HFFc6 (cell line): ENCODE measurements around the gene LPGAT1. TPM values are rescaled to one million over a fixed set of nuclear protein-coding genes. Genes with fewer than 3 reads are reported as not detected.

Source experiments
- DNase-seq: peaks from one replicate; pipeline ENCODE4 v3.0.0-alpha.2; 2018
- H3K27ac Mint-ChIP-seq: 2 replicates; pipeline ENCODE4 v1.8.0; 2020; ENCODE audit warnings: mild to moderate bottlenecking, mixed read lengths
- H3K27me3 Mint-ChIP-seq: 2 replicates; pipeline ENCODE4 v1.8.0; 2021; ENCODE audit warnings: mild to moderate bottlenecking, moderate library complexity, mixed read lengths; ENCODE audit not compliant: insufficient read depth
- H3K36me3 Mint-ChIP-seq: 2 replicates; pipeline ENCODE4 v1.8.0; 2021; ENCODE audit warnings: low read depth, mixed read lengths
- H3K4me1 Mint-ChIP-seq: 2 replicates; pipeline ENCODE4 v1.8.0; 2020; ENCODE audit warnings: low read depth, mixed read lengths
- H3K4me3 Mint-ChIP-seq: 2 replicates; pipeline ENCODE4 v1.8.0; 2020; ENCODE audit warnings: mild to moderate bottlenecking, moderate library complexity, mixed read lengths
- H3K9me3 Mint-ChIP-seq: 2 replicates; pipeline ENCODE4 v1.8.0; 2020; ENCODE audit warnings: mild to moderate bottlenecking, mixed read lengths
- total RNA-seq, 6 experiments: library from RNA; stranded (reverse); fragmentation: NEBNext Ultra II Directional; extraction: Animal tissue kit (Norgen Biotek cat#: 25700); gene quantifications; 2 replicates in 1 of 6; 3 replicates in 5 of 6; pipeline ENCODE4 v1.2.3, GENCODE V29; 2021
- TF ChIP-seq, protein P1 (sequence below): fragments of 200-600 bp; sonication (generic); IDR thresholded peaks from 2 replicates; pipeline ENCODE4 v1.5.0; 2021; ENCODE audit warnings: antibody characterized with exemption, mild to moderate bottlenecking

LPGAT1 gene
- total RNA-seq, 6 experiments from 2014 or later: 36.4 to 50.4 (median 44.9) TPM

DNA sequence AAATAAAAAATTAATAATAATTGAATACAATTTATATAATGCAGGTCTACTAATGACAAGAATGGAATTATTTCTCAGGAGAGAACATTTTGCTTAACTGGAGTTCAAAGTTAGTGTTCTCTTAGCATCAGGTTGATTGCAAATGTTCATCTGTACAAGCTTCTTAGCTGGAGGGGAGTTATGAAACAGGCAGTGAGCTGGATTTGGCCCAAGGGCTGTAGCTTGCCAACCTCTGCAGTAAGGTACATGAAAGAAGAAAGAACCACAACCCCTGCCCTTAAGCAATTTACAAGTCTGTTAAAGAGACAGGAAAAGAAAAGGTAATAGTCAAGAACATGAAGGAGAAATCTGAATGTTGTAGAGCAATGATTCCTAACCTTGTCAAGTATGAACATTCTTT is 17.0 kb downstream of the LPGAT1 start:
- peaks cover 7% of the 10 kb centered on the region for H3K4me1 Mint-ChIP-seq
- H3K9me3 Mint-ChIP-seq: no peaks in the 10 kb centered on the region
- 0 out of 2 replicates have a peak, but pooled peaks cover 2% of the 10 kb centered on the region for H3K27me3 Mint-ChIP-seq
- DNase-seq: no peak
- H3K4me3 Mint-ChIP-seq: no peak overlapping the region
- H3K36me3 Mint-ChIP-seq: peaks cover 30% of the 10 kb centered on the region
- H3K27ac Mint-ChIP-seq: no peak overlapping the region
- TF ChIP-seq, protein P1, sequence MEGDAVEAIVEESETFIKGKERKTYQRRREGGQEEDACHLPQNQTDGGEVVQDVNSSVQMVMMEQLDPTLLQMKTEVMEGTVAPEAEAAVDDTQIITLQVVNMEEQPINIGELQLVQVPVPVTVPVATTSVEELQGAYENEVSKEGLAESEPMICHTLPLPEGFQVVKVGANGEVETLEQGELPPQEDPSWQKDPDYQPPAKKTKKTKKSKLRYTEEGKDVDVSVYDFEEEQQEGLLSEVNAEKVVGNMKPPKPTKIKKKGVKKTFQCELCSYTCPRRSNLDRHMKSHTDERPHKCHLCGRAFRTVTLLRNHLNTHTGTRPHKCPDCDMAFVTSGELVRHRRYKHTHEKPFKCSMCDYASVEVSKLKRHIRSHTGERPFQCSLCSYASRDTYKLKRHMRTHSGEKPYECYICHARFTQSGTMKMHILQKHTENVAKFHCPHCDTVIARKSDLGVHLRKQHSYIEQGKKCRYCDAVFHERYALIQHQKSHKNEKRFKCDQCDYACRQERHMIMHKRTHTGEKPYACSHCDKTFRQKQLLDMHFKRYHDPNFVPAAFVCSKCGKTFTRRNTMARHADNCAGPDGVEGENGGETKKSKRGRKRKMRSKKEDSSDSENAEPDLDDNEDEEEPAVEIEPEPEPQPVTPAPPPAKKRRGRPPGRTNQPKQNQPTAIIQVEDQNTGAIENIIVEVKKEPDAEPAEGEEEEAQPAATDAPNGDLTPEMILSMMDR: no peak

DNA sequence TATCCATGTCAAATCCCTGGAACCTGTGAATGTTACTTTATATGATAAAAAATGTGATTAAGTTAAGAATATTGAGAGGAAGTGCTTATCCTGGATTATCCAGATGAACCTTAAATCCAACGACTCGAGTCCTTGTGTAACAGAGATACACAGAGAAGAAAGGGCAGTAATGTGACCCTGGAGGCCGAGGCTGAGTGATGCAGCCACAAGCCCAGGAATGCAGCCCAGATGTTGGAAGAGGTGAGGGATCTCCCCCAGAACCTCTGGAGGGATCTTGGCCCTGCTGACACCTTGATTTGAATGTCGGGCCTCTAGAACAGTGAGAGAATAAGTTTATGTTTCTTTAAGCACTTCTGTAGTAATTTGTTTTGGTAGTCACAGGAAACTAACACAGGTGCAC is 18.0 kb downstream of the LPGAT1 start:
- H3K27ac Mint-ChIP-seq: no peak overlapping the region
- no peaks in the 10 kb centered on the region for H3K9me3 Mint-ChIP-seq
- TF ChIP-seq, protein P1: no peak
- no peak for DNase-seq
- H3K4me1 Mint-ChIP-seq: peaks cover 7% of the 10 kb centered on the region
- peaks cover 35% of the 10 kb centered on the region for H3K36me3 Mint-ChIP-seq
- H3K27me3 Mint-ChIP-seq: 0 out of 2 replicates have a peak, but pooled peaks cover 2% of the 10 kb centered on the region
- no peak overlapping the region for H3K4me3 Mint-ChIP-seq

DNA sequence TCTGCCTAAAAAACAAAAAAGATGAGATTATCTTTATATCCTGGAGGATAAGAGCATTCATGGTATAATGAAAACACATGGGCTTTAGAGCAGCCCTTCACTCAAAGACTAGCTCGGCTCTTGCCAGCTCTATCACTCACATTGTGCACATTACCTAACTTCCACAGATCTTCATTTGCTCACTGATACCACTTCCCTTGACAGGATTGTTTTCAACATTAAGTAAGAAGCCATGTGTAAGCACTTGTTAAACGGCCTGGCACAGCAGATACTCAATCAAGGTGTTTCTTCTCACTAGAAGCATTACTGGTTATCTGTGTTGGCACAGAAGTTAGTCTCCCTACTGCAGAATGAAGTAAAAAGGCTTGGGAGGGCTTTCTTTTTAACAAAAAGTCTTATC is 18.7 kb downstream of the LPGAT1 start:
- Mint-ChIP-seq H3K27ac (no peak overlapping the region), H3K27me3 (0 out of 2 replicates have a peak, but pooled peaks cover 2% of the 10 kb centered on the region), H3K36me3 (peaks cover 43% of the 10 kb centered on the region), H3K4me1 (peaks cover 7% of the 10 kb centered on the region), H3K9me3 (no peaks in the 10 kb centered on the region), H3K4me3 (no peak overlapping the region)
- TF ChIP-seq, protein P1: no peak
- DNase-seq: no peak

DNA sequence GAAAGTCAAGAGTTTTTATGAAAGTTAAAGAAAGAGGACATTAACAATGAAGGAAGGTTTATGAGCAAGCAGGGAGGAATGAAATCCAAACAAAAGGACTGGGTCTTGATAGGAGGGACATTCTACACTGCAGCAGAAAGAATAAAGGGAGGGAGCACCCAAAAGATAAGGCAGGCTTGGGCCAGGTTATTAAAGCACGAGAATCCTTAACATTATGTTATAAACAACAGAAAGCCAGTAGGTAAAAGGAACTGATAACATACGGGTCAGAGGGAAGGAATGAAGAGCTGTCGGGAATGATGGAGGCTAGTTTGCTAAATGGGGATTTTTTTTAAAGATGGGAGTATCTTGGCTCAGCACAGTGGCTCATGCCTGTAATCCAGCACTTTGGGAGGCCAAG is 19.4 kb downstream of the LPGAT1 start:
- TF ChIP-seq, protein P1: no peak
- Mint-ChIP-seq H3K4me1 (peaks cover 7% of the 10 kb centered on the region), H3K9me3 (peaks cover 3% of the 10 kb centered on the region; the same call in 1 of the 2 replicates), H3K36me3 (peaks cover 49% of the 10 kb centered on the region), H3K27me3 (0 out of 2 replicates have a peak, but pooled peaks cover 2% of the 10 kb centered on the region), H3K27ac (no peak overlapping the region), H3K4me3 (no peak overlapping the region)
- no peak for DNase-seq

DNA sequence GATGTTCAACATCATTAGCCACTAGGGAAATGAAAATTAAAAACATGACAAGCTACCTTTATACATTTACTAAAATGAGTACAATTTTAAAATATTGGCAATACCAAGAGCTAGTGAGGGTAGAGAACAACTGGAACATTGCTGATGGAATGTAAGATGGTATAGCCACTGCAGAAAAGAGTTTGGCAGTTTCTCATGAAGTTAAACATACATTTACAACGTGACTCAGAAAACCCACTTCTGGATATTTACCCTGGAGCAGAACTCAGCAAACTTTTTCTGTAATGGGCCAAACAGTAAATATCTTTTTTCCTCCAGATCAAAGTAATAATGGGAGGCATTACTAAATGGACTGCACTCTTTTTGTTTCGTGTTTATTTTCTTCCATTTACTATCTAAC is 22.1 kb downstream of the LPGAT1 start:
- no peak overlapping the region for H3K4me3 Mint-ChIP-seq
- DNase-seq: no peak
- peaks cover 7% of the 10 kb centered on the region for H3K4me1 Mint-ChIP-seq
- H3K36me3 Mint-ChIP-seq: peaks cover 61% of the 10 kb centered on the region
- 0 out of 2 replicates have a peak, but pooled peaks cover 2% of the 10 kb centered on the region for H3K27me3 Mint-ChIP-seq
- TF ChIP-seq, protein P1: no peak
- H3K9me3 Mint-ChIP-seq: peaks cover 4% of the 10 kb centered on the region; the same call in 1 of the 2 replicates
- no peak overlapping the region for H3K27ac Mint-ChIP-seq

DNA sequence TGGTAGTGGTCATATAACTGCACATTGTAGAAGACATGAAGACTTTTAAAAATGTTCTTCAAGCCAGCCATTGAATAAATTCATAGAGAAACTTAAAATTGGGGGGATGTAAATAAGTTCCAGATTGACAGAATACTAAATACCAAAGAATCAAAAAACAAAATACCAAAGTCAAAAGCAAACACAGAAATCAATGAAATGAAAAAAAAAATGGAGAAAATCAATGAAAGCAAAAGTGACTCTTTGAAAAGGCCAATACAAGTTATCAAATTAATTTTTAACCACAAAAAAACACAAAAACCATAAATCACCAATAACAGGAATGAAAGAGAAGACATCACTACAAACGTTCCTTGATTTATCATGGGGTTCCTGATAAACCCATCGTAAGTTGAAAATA is 25.6 kb downstream of the LPGAT1 start:
- Mint-ChIP-seq H3K36me3 (peaks cover 70% of the 10 kb centered on the region), H3K4me3 (no peak overlapping the region)
- TF ChIP-seq, protein P1: no peak

More for the DNA sequence above, 25.6 kb downstream of the LPGAT1 start:
- Mint-ChIP-seq H3K9me3 (peaks cover 4% of the 10 kb centered on the region; the same call in 1 of the 2 replicates), H3K27me3 (no peaks in the 10 kb centered on the region), H3K27ac (no peak overlapping the region), H3K4me1 (no peaks in the 10 kb centered on the region)
- no peak for DNase-seq
